ENCODE results near the gene JMJD8. TPM values are rescaled to one million over a fixed set of nuclear protein-coding genes. Genes with fewer than 3 reads are reported as not detected.

JMJD8 gene
- total RNA-seq, 1 donor from 2014 or later, result 18.1 TPM

Other genes starting within 250 kb of the JMJD8 start
- 13.9 and 15.9 TPM in 2 replicates for gene CAPN15, start 156.6 kb downstream of the JMJD8 start, total RNA-seq
- not detected in 2 replicates for gene PRR35, start 123.9 kb downstream of the JMJD8 start, total RNA-seq
- gene NHLRC4, start 117.3 kb downstream of the JMJD8 start, total RNA-seq, result 1.1 and 4.7 TPM in 2 replicates
- 16.7 and 23.0 TPM in 2 replicates for gene PIGQ, start 114.4 kb downstream of the JMJD8 start, total RNA-seq
- gene RAB40C, start 94.3 kb downstream of the JMJD8 start, total RNA-seq, result 6.5 and 8.2 TPM in 2 replicates
- gene WFIKKN1, start 53.3 kb downstream of the JMJD8 start, total RNA-seq, result 0.09 and 0.32 TPM in 2 replicates
- gene METTL26, start 48.0 kb downstream of the JMJD8 start, total RNA-seq, result 66.9 and 80.2 TPM in 2 replicates
- 9.0 and 12.9 TPM in 2 replicates for gene MCRIP2, start 42.5 kb downstream of the JMJD8 start, total RNA-seq
- gene WDR90, start 35.0 kb downstream of the JMJD8 start, total RNA-seq, result 8.5 TPM in 2 replicates
- 30.1 and 32.0 TPM in 2 replicates for gene RHOT2, start 16.2 kb downstream of the JMJD8 start, total RNA-seq
- 3.9 and 5.0 TPM in 2 replicates for gene RHBDL1, start 8.7 kb downstream of the JMJD8 start, total RNA-seq
- gene STUB1, start 3.9 kb downstream of the JMJD8 start, total RNA-seq, result 187 and 202 TPM in 2 replicates
- 3.8 and 5.2 TPM in 2 replicates for gene WDR24, start 6.1 kb upstream of the JMJD8 start, total RNA-seq
- gene FBXL16, start 21.5 kb upstream of the JMJD8 start, total RNA-seq, result under 0.01 and 0.09 TPM in 2 replicates
- gene METRN, start 30.8 kb upstream of the JMJD8 start, total RNA-seq, result 67.3 and 101 TPM in 2 replicates
- 12.5 and 23.6 TPM in 2 replicates for gene ANTKMT, start 36.8 kb upstream of the JMJD8 start, total RNA-seq
- gene CCDC78, start 42.1 kb upstream of the JMJD8 start, total RNA-seq, result 0.34 and 2.0 TPM in 2 replicates
- 9.7 and 15.1 TPM in 2 replicates for gene HAGHL, start 42.8 kb upstream of the JMJD8 start, total RNA-seq
- 24.3 and 32.0 TPM in 2 replicates for gene CIAO3, start 56.7 kb upstream of the JMJD8 start, total RNA-seq
- not detected in 2 replicates for gene MSLN, start 76.4 kb upstream of the JMJD8 start, total RNA-seq
- gene RPUSD1, start 104.0 kb upstream of the JMJD8 start, total RNA-seq, result 15.3 and 15.8 TPM in 2 replicates
- gene CHTF18, start 104.3 kb upstream of the JMJD8 start, total RNA-seq, result 1.7 and 3.0 TPM in 2 replicates
- gene GNG13, start 116.4 kb upstream of the JMJD8 start, total RNA-seq, result not detected in 2 replicates